ENCODE measurements around the gene TMEM52B.

TMEM52B gene

DNA sequence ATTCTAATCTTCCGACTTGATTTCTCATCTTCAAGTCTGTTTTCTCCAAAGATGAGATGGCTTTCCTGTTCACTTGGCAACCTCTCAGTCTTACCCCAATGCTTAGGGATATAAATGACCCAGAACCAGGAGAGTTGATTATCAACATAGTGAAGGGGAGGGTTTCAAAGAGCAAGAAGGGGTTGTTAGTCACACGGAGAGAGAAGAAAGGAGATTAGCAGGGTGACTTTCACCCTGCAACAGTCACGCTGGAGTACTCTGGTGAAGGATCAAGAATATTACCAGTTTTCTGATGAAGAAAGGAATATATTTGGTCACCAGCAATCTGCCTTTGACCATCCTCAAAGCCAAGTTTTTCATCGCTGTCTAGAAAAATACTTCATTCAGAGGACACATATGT, at the start of gene TMEM52B:
Gene TMEM52B, plus strand, starts transcription at position 212 of the 400 bp plus-strand sequence. CDS start 543 bp downstream, outside the sequence.
- DNase-seq (ENCODE audit: low read depth), result no peak

DNA sequence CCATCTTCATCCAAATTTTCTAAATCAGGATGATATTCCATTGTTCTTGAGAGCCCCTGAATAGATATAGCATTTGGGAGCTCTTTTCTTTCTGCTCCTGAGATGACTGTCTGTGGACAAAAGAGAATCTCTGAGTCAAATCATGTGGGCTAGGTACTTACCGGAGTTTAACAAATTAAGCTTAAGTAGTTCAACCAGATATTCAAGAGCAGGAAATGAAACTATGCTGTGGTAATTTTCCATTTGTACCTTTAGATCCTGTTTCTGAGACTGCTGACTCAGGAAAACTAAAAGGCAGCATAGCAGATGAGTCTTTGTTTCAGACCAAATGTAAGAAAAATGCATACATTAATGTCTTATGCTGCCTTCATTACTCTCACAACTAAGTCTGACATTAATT, 48.8 kb upstream of the TMEM52B start, which contains the start of gene CLEC7A:
Gene CLEC7A, minus strand, starts transcription at position 158 of the 400 bp plus-strand sequence. Its CDS starts 117 bp downstream, at position 41.
- DNase-seq (ENCODE audit: low read depth), result no peak

DNA sequence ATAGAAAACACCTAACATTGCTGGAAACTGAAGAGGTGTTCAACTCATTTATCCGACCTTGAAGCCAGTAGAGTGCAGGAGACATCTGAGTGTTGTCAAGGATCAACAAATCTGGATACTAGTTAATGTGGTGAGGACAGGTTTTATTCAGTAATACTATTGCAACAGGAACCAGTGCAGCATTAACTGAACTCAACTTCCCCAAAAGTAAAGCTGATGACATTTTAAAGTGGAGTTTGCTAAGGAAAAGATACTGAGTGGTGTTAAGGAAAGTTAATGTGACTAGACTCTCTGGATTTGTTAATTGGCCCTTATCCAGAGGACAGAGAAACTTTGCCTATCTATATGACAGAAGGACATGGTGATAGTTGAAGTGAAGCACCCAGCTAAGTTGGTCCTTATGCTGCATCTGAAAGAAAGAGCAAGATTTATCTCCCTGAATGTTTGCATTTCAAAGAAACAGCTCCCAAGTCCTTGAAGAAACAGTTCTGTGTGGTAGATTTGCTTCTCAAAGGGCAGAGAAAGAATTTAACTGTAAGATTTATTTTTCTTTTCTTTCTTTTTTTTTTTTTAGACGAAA, 47.6 kb upstream of the TMEM52B start:
- DNase-seq (ENCODE audit: low read depth), result no peak

DNA sequence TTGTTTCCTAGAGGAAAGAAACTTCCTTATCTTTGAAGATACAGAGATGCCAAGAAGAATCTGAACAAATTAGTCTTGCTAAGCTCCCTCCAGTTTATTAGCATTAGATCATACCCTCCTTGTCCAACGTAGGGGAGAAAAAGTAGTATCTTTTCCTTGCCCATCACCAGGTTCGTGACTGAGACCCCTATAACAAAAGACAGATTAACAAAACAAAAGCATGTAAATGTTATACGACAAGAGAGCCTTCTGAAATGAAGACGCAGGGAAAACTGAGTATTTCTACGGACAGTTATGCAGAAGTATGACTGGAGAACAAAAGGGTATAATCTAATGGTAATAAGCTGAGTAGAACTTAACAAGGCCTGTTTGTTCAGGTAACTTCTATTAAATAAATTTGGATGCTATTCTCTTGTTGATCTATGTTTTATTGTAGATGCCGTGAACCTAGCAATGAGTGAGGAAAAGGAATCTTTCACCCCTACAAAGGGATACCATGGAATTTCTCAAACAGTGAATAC, 45.9 kb upstream of the TMEM52B start:
- DNase-seq (ENCODE audit: low read depth), result no peak

DNA sequence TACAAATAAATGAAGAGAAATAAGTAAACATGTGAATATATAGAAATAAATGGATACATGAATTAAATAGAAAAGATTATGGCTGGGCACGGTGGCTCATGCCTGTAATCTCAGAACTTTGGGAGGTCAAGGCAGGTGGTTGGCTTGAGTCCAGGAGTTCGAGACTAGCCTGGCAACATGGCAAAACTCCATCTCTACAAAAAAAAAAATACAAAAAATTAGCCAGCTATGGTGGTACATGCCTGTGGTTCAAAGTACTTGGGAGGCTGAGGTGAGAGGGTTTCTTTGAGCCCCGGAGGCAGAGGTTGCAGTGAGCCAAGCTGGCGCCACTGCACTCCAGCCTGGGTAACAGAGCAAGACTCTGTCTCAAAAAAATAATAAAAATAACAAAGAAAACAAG, 43.7 kb upstream of the TMEM52B start:
- DNase-seq (ENCODE audit: low read depth), result no peak

DNA sequence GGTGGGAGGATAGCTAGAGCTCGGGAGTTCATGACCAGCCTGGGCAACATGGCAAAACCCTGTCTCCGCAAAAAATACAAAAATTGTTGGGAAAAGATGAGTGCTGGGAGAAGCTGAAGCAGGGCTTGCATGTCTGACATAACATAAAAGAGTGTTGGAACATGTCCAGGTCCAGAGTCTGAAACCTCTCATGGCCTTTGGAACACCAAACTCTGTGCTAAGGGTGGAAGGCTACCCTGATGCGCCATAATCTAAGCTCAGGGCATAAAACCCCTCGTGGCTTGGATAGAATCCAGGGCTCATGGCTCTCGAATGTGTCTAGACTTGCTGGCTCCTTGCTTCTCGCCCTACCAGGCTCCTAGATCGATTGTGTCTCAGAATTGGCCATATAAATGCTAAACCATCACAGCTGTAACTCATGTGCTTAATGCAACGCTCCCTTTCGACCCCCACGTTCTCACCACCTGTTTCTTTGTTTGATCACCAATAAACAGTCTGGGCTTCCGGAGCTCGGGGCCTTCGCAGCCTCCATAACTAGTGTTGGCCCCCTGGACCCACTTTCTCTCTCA, 42.1 kb upstream of the TMEM52B start:
- DNase-seq (ENCODE audit: low read depth), result no peak

DNA sequence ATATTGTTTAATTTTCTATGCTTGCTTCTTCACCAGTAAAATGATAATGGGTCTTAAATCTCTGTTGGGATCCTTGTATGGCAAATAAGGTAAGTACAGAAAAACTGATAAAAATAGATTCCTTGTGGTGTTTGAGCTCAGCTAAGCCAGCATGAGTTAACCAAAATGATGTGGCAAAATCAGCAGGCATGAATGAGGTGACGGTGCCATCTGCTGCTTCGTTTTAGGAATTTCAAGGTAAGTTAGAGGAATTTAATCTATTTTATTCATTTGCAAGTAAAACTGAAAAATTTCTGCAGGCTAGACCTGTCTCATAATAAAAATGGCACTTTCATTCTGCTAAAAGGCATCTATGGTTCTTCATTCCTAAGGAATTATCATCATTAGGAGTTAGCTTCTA, 38.8 kb upstream of the TMEM52B start:
- no peak for DNase-seq (ENCODE audit: low read depth)

DNA sequence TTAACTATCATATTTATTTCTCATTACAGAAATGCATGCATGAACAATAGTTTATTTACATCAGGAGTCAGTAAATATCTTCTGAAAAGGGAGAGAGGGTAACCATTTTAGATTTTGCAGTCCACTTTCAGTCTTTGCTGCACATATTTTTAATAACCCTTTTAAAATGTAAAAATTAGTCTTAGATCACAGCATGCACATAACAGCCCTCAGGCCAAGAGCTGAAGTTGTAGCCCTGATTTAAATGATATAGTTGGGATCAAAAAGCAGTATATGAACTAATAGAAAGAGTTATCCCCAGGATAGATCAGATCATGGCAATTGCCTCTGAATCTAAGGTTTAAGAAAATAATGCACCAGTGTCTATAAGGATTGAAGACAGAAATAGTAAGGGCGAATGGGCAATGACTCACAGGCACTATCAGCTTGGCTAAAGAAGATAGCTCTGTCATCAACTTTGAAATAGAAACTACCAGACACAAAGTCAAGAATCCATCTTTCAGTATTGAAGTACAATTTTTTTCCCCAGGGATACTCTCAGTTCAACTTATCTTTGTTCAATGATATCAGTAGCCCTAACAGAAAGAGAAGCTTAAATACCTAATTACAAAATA, 35.7 kb upstream of the TMEM52B start:
- DNase-seq (ENCODE audit: low read depth), result no peak

DNA sequence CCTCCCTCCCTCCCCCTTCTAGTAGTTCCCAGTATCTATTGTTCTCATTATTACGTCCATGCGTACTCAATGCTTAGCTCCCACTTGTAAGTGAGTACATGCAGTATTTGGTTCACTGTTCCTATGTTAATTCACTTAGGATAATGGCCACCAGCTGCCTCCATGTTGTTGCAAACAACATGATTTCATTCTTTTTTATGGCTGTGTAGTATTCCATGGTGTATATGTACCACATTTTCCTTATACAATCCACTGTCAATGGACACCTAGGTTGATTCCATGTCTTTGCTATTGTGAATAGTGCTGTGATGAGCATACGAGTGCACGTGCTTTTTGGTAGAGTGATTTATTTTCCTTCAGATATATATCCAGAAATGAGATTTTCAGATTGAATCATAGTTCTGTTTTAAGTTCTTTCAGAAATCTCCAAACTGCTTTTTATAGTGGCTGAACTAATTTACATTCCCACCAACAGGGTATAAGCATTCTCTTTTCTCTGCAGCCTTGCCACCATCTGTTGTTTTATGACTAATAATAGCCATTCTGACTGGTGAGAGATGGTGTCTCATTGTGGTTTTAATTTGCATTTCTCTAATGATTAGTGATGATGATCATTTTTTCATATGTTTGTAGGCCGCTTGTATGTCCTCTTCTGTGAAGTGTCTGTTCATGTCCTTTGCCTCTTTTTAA, 31.0 kb upstream of the TMEM52B start:
- no peak for DNase-seq (ENCODE audit: low read depth)

DNA sequence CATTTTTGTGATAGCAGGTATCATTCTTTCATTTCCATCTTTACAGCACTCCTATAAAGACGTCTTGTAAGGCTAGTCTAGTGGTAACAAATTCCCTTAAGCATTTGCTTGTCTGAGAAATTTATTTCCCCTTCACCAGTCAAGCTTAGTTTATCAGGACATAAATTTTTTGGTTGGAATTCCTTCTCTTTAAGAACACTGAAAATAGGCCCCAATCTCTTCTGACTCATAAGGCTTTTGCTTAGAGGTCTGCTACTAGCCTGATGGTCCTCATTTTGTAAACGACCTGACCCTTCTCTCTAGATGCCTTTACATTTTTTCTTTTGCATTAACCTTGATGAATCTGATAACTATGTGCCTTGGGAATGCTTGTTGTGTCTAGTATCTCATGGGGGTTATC, 27.2 kb upstream of the TMEM52B start:
- DNase-seq (ENCODE audit: low read depth), result no peak

DNA sequence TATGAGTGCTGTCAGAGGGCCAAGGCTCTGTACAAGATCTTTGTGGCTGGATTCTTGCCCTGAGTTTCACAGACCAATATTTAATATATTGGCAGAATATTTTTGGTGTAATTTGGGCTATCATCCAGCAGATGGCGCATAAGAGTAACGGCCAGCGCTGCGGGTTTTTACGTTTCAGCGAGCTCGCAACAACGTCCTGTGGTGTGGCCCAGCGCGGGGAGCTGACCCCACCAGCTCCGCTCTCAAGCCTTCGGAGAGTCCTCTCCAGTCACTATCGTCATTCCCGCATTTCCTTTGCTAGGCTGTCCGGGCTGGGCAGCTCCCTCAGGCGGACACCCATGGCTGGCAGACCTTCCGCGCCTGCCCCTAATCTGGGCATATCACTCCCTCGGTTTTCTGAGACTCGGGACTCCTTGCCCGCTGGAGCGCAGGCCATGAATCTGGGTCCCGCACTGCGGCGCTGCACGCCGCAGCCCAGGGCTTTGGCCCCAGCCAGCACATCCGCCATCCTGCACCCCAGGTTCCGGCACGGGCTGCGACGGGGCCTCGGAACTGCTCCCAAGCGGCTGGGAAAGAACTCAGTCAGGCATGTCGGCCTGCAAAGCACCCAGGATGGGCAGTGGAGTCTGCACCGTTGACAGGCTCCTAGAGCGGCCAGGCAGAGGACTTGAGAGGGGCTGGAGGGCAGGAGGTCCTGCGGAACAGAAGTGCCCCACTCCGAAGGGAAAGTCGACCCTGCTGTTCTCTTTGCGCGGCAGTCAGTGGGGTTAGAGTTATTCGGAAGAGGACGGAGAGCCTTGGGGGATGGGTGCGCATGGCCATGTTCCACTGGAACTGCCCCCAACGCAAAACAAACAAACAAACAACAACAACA, 25.3 kb upstream of the TMEM52B start:
- DNase-seq (ENCODE audit: low read depth), result peak; percentile 8

DNA sequence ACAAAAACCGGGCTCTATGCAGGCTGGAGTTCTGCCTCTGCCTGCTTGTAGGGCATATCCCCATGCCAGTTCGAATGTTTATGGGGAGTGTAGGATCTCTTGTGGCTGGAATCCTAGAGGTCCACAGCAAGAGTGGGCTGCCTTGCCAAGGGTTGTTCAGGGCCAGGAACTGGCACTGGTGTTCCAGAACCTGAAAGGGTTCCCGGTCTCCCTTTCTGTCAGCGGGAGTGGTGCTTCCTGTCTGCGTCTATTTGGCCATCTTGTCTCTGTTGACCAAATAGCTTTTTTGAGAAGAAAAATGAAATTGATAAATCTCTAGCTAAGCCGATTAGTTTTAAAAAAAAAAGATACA, 24.7 kb upstream of the TMEM52B start:
- DNase-seq (ENCODE audit: low read depth), result no peak

DNA sequence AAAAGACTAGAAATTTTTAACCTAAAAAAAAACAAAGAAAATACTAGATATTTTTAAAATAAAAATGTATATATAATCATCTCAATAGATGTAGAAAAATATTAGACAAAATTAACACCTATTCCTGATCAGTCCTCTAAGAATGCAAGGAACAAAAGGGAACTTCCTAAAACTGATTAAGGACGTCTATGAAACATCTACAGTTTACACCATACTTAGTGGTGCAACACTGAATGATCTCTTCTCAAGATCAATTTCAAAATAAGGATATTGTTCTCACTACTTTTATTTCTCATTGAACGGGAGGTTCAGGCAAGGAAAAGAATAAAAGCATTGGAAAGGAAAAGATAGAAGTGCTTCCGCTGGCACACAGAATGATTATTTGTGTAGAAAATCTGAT, 22.9 kb upstream of the TMEM52B start:
- DNase-seq (ENCODE audit: low read depth), result no peak

DNA sequence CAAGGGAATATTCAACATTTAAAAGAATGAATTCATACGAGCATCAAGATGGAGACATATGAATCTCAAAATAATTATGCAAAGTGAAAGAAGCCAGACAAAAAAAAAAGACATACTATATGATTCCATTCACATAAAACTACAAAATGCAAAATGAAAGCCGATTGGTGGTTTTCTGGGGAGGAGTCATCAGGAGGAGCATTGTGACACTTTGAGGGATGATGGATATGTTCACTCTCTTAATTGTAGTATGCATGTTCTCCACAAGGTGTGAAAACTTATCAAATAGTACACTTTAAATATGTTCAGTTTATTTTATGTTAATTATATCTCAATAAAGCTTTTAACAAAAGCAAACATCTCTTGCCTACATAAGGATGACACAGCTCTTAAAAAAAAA, 20.4 kb upstream of the TMEM52B start:
- no peak for DNase-seq (ENCODE audit: low read depth)

DNA sequence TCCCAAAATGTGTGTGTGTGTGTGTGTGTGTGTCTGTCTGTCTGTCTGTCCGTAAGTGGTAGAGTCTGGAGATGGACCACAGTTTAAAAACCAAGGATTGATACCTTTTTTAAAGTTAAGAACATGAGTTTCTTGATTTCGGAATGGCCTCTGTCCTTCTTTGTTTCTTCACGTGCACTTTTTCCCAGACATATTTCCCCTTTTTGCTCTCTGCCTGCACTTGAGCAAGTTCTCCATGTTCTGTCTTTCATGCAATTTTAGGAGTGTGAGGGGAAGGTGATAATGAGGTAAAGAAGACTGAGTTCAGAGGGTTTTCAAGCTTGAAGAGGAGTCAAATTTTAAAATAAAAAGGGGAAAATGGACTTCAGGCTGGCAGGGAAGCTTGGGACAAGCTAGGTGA, 19.6 kb upstream of the TMEM52B start:
- DNase-seq (ENCODE audit: low read depth), result no peak

DNA sequence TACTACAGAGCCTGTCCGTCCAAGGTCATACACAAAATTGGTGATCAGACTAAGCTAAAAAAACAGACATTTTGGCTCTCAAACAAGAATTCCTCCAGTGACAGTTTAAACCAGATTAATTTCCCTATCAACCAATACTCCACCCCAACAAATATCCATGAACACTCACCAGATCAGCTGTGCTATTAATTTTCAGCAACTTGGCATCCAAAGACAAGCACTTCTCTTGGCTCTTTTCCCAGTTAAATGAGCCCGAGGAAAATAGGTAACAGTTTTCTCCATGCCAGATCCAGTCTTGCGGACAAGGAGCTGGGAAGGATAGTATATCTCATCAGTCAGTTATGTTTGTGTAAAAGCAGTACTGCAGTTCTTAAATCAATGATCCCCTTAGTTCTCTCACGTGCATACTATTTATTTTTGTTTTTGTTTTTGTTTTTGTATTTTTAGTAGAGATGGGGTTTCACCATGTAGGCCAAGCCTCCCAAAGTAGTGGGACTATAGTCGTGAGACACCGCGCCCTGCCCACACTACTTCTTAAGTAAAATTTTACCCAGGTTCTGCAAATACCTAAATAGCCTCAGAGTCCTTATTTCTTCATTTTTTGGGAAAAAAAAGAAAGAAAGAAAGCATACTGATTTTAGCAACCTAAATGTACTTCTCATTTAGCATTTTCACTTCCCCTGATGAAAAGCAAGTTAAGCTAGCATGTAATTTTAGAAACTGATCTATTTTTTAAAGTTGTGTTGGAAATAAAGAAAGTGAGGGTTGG, 18.0 kb upstream of the TMEM52B start:
- DNase-seq (ENCODE audit: low read depth), result no peak

DNA sequence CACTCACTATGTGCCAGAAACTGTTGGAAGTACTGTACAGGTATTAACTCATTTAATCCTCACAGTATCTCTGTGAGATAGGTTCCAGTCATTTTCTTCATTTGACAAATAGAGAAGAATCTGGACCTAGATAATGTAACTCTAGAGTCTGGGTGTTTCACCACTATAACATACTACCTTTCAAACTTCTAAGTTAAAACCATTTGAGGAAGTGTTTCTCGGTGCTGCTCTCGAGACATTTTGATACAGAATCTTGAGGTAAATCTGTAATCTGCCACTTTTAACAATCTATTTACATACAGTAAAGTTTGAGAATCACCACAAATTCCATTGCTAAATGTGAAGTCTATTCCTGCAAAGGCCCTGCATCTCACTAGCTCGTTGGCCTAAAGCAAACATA, 15.7 kb upstream of the TMEM52B start:
- no peak for DNase-seq (ENCODE audit: low read depth)

DNA sequence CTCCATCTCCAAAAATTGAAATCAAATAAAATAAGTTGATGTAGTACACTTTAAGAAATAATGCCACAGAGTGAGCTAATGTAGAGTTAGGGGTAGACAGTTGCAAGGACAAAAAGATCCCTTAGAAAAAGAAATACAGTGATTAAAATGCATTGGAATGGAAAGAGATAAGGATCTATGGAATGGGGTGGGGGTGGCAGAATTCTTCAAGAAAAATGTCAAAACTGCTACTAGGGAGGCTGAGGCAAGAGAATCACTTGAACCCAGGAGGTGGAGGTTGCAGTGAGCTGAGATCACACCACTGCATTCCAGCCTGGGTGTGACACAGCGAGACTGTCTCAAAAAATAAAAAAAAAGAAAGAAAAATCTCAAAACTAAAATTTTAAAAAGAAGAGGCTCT, 13.4 kb upstream of the TMEM52B start:
- DNase-seq (ENCODE audit: low read depth), result no peak

DNA sequence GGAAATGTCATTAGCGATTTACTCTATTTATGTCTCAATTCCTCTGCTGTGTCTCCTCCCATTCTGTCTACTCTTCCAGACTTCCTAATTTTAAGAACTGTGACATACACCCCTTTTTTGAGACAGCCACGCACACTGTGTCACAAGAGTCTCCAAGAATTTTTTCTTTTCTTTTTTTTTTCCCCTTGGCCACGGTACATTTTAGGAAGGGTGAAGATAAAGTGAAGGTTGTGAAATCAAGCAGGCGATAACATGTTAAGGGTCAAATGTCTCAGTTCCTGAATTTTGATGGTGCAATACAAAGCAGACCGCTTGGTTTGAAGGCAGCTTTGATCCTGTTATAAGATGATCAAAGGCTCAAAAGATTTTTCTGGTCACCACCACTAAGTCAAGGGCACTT, 11.2 kb upstream of the TMEM52B start:
- no peak for DNase-seq (ENCODE audit: low read depth)

DNA sequence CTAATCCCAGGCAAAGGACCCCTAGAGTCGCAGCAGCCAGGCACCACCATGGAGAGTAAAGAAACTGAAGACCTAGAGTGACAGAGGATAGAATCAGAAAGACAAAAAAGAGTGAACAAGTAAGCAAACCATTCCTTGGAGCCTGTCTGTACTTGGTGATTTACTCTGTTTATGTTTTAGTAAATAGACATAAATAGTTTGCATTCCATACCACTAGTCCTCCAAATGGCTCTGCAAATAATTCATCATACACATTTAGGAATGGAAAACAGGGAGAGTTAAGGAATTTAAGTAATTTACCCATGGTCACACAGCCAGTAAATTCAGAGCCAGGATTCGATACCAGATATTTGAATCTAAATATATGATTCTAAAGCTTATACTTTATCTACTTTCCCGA, 9.7 kb upstream of the TMEM52B start:
- DNase-seq (ENCODE audit: low read depth), result no peak

DNA sequence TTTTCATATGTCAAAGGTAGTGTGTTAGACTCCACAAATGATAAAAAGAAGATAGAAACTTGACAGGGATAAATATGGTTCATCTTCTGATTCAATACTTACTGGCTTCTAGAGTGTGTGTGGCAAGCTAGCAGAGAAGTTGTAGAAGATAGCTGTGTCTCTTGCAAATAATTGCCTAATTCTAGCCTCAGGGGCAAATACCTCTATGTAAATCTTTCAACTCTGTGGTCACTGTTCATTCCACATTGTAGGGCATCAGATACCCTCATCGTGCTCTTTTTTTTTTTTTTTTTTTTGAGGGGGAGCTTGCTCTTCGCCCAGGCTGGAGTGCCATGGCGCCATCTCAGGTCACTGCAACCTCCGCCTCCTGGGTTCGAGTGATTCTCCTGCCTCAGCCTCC, 8.6 kb upstream of the TMEM52B start:
- no peak for DNase-seq (ENCODE audit: low read depth)
